SK-N-SH (cell line): Measurements from ENCODE around the gene TLDC2.

Experiments
- CTCF ChIP-seq: fragments of 200-600 bp; sonication (generic); IDR thresholded peaks from 2 replicates; pipeline ENCODE4 v1.6.1; 2017; ENCODE audit warnings: antibody characterized with exemption, mild to moderate bottlenecking, moderate library complexity
- EP300 ChIP-seq, 2 experiments: IDR thresholded peaks; 2 replicates each; pipeline versions ENCODE4 v1.4.0 to v1.6.1; 2012; ENCODE audit warnings: borderline replicate concordance in 1 of 2, low read depth in 1 of 2, low read length in 1 of 2
- GABPA ChIP-seq: IDR thresholded peaks from 2 replicates; pipeline ENCODE4 v1.4.0; 2012; ENCODE audit warnings: low read depth, mild to moderate bottlenecking
- USF2 ChIP-seq: fragments of 150-350 bp; IDR thresholded peaks from 2 replicates; pipeline ENCODE4 v1.6.1; 2017; ENCODE audit warnings: antibody characterized with exemption, low read length, low read depth, borderline replicate concordance

- TF ChIP-seq USF2 (no peak), EP300 (IDR thresholded peaks at IDR 0.05; ENCODE audit: borderline replicate concordance in 1 of 2, low read depth in 1 of 2, low read length in 1 of 2) (no peak), CTCF (no peak), GABPA (no peak)
Observed at GRCh38 chr20:36849333-36850065, 26.4 kb upstream of the TLDC2 start.
